Measurements from ENCODE around the gene LAGE3. TPM values are rescaled to one million over a fixed set of nuclear protein-coding genes. Genes with fewer than 3 reads are reported as not detected.

Gene LAGE3
- total and polyA plus RNA-seq, 2 experiments from 2014 or later = 71.2 to 71.4 TPM

- Histone ChIP-seq H3K27me3 (no peaks in the 10 kb centered on the region), H3K27ac (peak within 1 kb of the TSS; percentile 72), H3K4me3 (peak within 1 kb of the TSS; percentile 60), H3K4me1 (ENCODE audit: low read depth) (no peaks in the 10 kb centered on the region), H3K36me3 (no peaks in the 10 kb centered on the region), H3K9me3 (ENCODE audit: low read depth) (no peaks in the 10 kb centered on the region)
- TF ChIP-seq CTCF (IDR thresholded peaks at IDR 0.05; ENCODE audit: low read depth, low read length) = no peak
- DNase-seq (ENCODE audit: low read depth in 1 of 2, low spot score in 1 of 2) = peak; percentile 64 to 74
These were observed 34.9 kb downstream of the LAGE3 start, which contains the start of gene FAM50A for GRCh38 chrX:154443992-154444754. Gene FAM50A, plus strand, starts transcription at chrX:154444141. Its CDS starts 95 bp downstream, at chrX:154444236.

- Histone ChIP-seq H3K4me1 (ENCODE audit: low read depth) (no peaks in the 10 kb centered on the region), H3K36me3 (no peaks in the 10 kb centered on the region), H3K27me3 (no peaks in the 10 kb centered on the region), H3K9me3 (ENCODE audit: low read depth) (no peaks in the 10 kb centered on the region), H3K4me3 (peak overlapping the region; percentile 60), H3K27ac (peak overlapping the region; percentile 51)
- DNase-seq (ENCODE audit: low read depth in 1 of 2, low spot score in 1 of 2) = peak in 1 of 2 donors; percentile 8
- no peak for TF ChIP-seq CTCF (IDR thresholded peaks at IDR 0.05; ENCODE audit: low read depth, low read length)
These were observed 35.6 kb downstream of the LAGE3 start for GRCh38 chrX:154443479-154443910.

GRCh38 chrX:154441984-154442707, 36.9 kb downstream of the LAGE3 start:
- Histone ChIP-seq H3K27me3 (no peaks in the 10 kb centered on the region), H3K4me1 (ENCODE audit: low read depth) (no peaks in the 10 kb centered on the region), H3K36me3 (no peaks in the 10 kb centered on the region), H3K9me3 (ENCODE audit: low read depth) (no peaks in the 10 kb centered on the region), H3K4me3 (no peak overlapping the region), H3K27ac (no peak overlapping the region)
- TF ChIP-seq CTCF (IDR thresholded peaks at IDR 0.05; ENCODE audit: low read depth, low read length) = no peak
- no peak for DNase-seq (ENCODE audit: low read depth in 1 of 2, low spot score in 1 of 2)

- no peak for DNase-seq (ENCODE audit: low read depth in 1 of 2, low spot score in 1 of 2)
- no peak overlapping the region for H3K27ac ChIP-seq
- no peaks in the 10 kb centered on the region for H3K27me3 ChIP-seq
- TF ChIP-seq CTCF (IDR thresholded peaks at IDR 0.05; ENCODE audit: low read depth, low read length) = no peak
- H3K4me3 ChIP-seq = no peak overlapping the region
- no peaks in the 10 kb centered on the region for H3K4me1 ChIP-seq (ENCODE audit: low read depth)
- H3K36me3 ChIP-seq = no peaks in the 10 kb centered on the region
- H3K9me3 ChIP-seq (ENCODE audit: low read depth) = no peaks in the 10 kb centered on the region
These were observed 37.5 kb downstream of the LAGE3 start for GRCh38 chrX:154441564-154441963.

GRCh38 chrX:154440623-154441357, 38.3 kb downstream of the LAGE3 start:
- H3K9me3 ChIP-seq (ENCODE audit: low read depth) = no peaks in the 10 kb centered on the region
- no peak overlapping the region for H3K4me3 ChIP-seq
- H3K27ac ChIP-seq = no peak overlapping the region
- no peaks in the 10 kb centered on the region for H3K27me3 ChIP-seq
- no peak for DNase-seq (ENCODE audit: low read depth in 1 of 2, low spot score in 1 of 2)
- H3K36me3 ChIP-seq = no peaks in the 10 kb centered on the region
- no peak for TF ChIP-seq CTCF (IDR thresholded peaks at IDR 0.05; ENCODE audit: low read depth, low read length)
- H3K4me1 ChIP-seq (ENCODE audit: low read depth) = no peaks in the 10 kb centered on the region

All from cardiac muscle cell (in vitro differentiated cells and primary cell).